Measurements from ENCODE around the gene SLC13A3. TPM values are rescaled to one million over a fixed set of nuclear protein-coding genes. Genes with fewer than 3 reads are reported as not detected.

The SLC13A3 gene
- total RNA-seq, 1 donor from 2014 or later, result 12.3 TPM

GRCh38 chr20:46652699-46653098 lies 1.4 kb upstream of the SLC13A3 start:
- DNase-seq (ENCODE audit: low spot score), result no peak

- no peak for DNase-seq (ENCODE audit: low spot score)
These were observed 626 bp downstream of the SLC13A3 start for GRCh38 chr20:46650575-46651090.

- no peak for DNase-seq (ENCODE audit: low spot score)
These were observed 1.2 kb downstream of the SLC13A3 start for GRCh38 chr20:46649965-46650542.

- no peak for DNase-seq (ENCODE audit: low spot score)
These were observed 1.7 kb downstream of the SLC13A3 start for GRCh38 chr20:46649650-46649949.

GRCh38 chr20:46648903-46649649 lies 2.2 kb downstream of the SLC13A3 start:
- DNase-seq (ENCODE audit: low spot score), result no peak

- no peak for DNase-seq (ENCODE audit: low spot score)
These were observed 3.8 kb downstream of the SLC13A3 start for GRCh38 chr20:46647469-46647868.

GRCh38 chr20:46646659-46647380 lies 4.4 kb downstream of the SLC13A3 start:
- DNase-seq (ENCODE audit: low spot score), result no peak

- DNase-seq (ENCODE audit: low spot score), result no peak
These were observed 5.1 kb downstream of the SLC13A3 start for GRCh38 chr20:46646122-46646521.

GRCh38 chr20:46644733-46645132 lies 6.5 kb downstream of the SLC13A3 start:
- no peak for DNase-seq (ENCODE audit: low spot score)

- DNase-seq (ENCODE audit: low spot score), result no peak
These were observed 7.1 kb downstream of the SLC13A3 start for GRCh38 chr20:46644160-46644559.

- no peak for DNase-seq (ENCODE audit: low spot score)
These were observed 8.3 kb downstream of the SLC13A3 start for GRCh38 chr20:46642969-46643343.

- no peak for DNase-seq (ENCODE audit: low spot score)
These were observed 8.8 kb downstream of the SLC13A3 start for GRCh38 chr20:46642265-46642968.

GRCh38 chr20:46641424-46641823 lies 9.8 kb downstream of the SLC13A3 start:
- DNase-seq (ENCODE audit: low spot score), result no peak

GRCh38 chr20:46640536-46641311 lies 10.5 kb downstream of the SLC13A3 start:
- no peak for DNase-seq (ENCODE audit: low spot score)

GRCh38 chr20:46640044-46640443 lies 11.2 kb downstream of the SLC13A3 start:
- DNase-seq (ENCODE audit: low spot score), result no peak

- no peak for DNase-seq (ENCODE audit: low spot score)
These were observed 11.7 kb downstream of the SLC13A3 start for GRCh38 chr20:46639587-46639986.

GRCh38 chr20:46638898-46639274 lies 12.4 kb downstream of the SLC13A3 start:
- no peak for DNase-seq (ENCODE audit: low spot score)

- DNase-seq (ENCODE audit: low spot score), result no peak
These were observed 12.9 kb downstream of the SLC13A3 start for GRCh38 chr20:46638134-46638897.

- DNase-seq (ENCODE audit: low spot score), result no peak
These were observed 13.7 kb downstream of the SLC13A3 start for GRCh38 chr20:46637427-46638133.

GRCh38 chr20:46637020-46637419 lies 14.2 kb downstream of the SLC13A3 start:
- no peak for DNase-seq (ENCODE audit: low spot score)

Data from umbilical cord (tissue), 2 donors.